Thyroid gland (tissue), 4 donors: ENCODE data around the gene ZFAND3.

Experiments
- CTCF ChIP-seq, 6 experiments: fragments of 200-600 bp in 3 of 6; fragments of 450-650 bp in 3 of 6; sonication (generic) in 3 of 6; IDR thresholded peaks; one replicate each; pipeline ENCODE4 v1.5.1; 2016 to 2019; ENCODE audit warnings: antibody characterized with exemption in 6 of 6, mild to moderate bottlenecking in 2 of 6, inconsistent platforms in 1 of 6, moderate library complexity in 1 of 6
- POLR2A ChIP-seq, 2 donors: fragments of 450-650 bp; IDR thresholded peaks; one replicate each; pipeline ENCODE4 v1.6.1; 2017; ENCODE audit warnings: antibody characterized with exemption in 2 of 2, mild to moderate bottlenecking in 2 of 2, moderate library complexity in 1 of 2

GRCh38 chr6:37830225-37830624 is 10.7 kb downstream of the ZFAND3 start:
- TF ChIP-seq CTCF (IDR thresholded peaks at IDR 0.05), result no peak
- TF ChIP-seq POLR2A (IDR thresholded peaks at IDR 0.05), result no peak
